HCT116 (cell line): ENCODE measurements around the gene TGFBR1.

Experiments used
- EGR1 ChIP-seq: IDR thresholded peaks from 2 replicates; pipeline ENCODE4 v1.6.1; 2012; ENCODE audit warnings: low read depth
- YY1 ChIP-seq: IDR thresholded peaks from 2 replicates; pipeline ENCODE4 v1.6.1; 2011; ENCODE audit warnings: low read length, low read depth, moderate library complexity, mild to moderate bottlenecking; ENCODE audit not compliant: insufficient replicate concordance; ENCODE audit errors: extremely low read depth
- TF ChIP-seq, protein P1 (sequence below), 3 experiments: fragments of 200-600 bp in 1 of 3; sonication (generic) in 1 of 3; IDR thresholded peaks in 2 of 3; conservative IDR thresholded peaks in 1 of 3; 2 replicates each; pipeline ENCODE4 v1.5.1; 2012 to 2017; ENCODE audit warnings: low read depth in 2 of 3, low read length in 2 of 3, antibody characterized with exemption in 1 of 3, borderline replicate concordance in 1 of 3, control low read depth in 1 of 3, mild to moderate bottlenecking in 1 of 3, mixed read lengths in 1 of 3, mixed run types in 1 of 3, moderate library complexity in 1 of 3; ENCODE audit not compliant: insufficient read depth in 1 of 3

DNA sequence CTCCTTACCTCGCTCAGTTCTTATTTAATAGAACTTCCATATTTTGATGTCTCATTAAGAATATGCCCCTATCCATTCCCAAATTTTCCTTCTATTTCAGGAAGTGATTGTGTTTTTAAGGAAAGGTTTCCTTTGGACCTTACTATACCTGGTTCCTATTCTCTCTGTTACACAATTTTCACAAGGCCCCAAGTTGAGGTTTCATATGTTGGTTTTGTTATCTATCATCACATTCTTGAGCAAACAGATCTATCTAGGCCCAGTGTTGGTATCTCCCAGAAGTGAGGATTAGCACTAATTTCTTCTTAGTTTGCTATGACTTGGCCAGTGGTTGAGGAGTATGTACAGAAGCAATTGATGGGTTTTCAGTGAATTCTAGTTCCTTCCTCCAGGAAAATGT lies 75.3 kb downstream of the TGFBR1 start:
- TF ChIP-seq YY1 (no peak), EGR1 (no peak)
- TF ChIP-seq, protein P1, sequence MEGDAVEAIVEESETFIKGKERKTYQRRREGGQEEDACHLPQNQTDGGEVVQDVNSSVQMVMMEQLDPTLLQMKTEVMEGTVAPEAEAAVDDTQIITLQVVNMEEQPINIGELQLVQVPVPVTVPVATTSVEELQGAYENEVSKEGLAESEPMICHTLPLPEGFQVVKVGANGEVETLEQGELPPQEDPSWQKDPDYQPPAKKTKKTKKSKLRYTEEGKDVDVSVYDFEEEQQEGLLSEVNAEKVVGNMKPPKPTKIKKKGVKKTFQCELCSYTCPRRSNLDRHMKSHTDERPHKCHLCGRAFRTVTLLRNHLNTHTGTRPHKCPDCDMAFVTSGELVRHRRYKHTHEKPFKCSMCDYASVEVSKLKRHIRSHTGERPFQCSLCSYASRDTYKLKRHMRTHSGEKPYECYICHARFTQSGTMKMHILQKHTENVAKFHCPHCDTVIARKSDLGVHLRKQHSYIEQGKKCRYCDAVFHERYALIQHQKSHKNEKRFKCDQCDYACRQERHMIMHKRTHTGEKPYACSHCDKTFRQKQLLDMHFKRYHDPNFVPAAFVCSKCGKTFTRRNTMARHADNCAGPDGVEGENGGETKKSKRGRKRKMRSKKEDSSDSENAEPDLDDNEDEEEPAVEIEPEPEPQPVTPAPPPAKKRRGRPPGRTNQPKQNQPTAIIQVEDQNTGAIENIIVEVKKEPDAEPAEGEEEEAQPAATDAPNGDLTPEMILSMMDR (IDR thresholded peaks at IDR 0.05 in 2 of 3, conservative IDR thresholded peaks at IDR 0.05 in 1 of 3; ENCODE audit: borderline replicate concordance in 1 of 3, insufficient read depth in 1 of 3, low read depth in 2 of 3, low read length in 2 of 3) = no peak
